HEK293T (cell line): Measurements from ENCODE around the gene MDM2.
"Not testable (repeated sequence)": the region's sequence is repeated elsewhere in the genome, so short reads cannot be mapped to it uniquely, and the experiment has no call there.

Experiments
- ARNT ChIP-seq: fragments of 450-650 bp; IDR thresholded peaks from 2 replicates; pipeline ENCODE4 v1.6.1; 2017; ENCODE audit warnings: mild to moderate bottlenecking
- BHLHE40 ChIP-seq: fragments of 450-650 bp; IDR thresholded peaks from 2 replicates; pipeline ENCODE4 v1.6.1; 2016; ENCODE audit warnings: mild to moderate bottlenecking, moderate library complexity, borderline replicate concordance
- FOXK2 ChIP-seq: fragments of 450-650 bp; IDR thresholded peaks from 2 replicates; pipeline ENCODE4 v1.6.1; 2016; ENCODE audit warnings: mild to moderate bottlenecking
- LEF1 ChIP-seq: fragments of 450-650 bp; IDR thresholded peaks from 2 replicates; pipeline ENCODE4 v1.6.1; 2017; ENCODE audit warnings: mild to moderate bottlenecking, borderline replicate concordance
- SP1 ChIP-seq: fragments of 450-650 bp; IDR thresholded peaks from 2 replicates; pipeline ENCODE4 v1.6.1; 2017
- TARDBP ChIP-seq: fragments of 450-650 bp; IDR thresholded peaks from 2 replicates; pipeline ENCODE4 v1.6.1; 2016

- TF ChIP-seq BHLHE40, TARDBP, LEF1, SP1, FOXK2, ARNT: not testable (repeated sequence)
These were observed 33.2 kb downstream of the MDM2 start for GRCh38 chr12:68841175-68841574.
